ENCODE results near the gene CNGA3.

CNGA3 gene

DNA sequence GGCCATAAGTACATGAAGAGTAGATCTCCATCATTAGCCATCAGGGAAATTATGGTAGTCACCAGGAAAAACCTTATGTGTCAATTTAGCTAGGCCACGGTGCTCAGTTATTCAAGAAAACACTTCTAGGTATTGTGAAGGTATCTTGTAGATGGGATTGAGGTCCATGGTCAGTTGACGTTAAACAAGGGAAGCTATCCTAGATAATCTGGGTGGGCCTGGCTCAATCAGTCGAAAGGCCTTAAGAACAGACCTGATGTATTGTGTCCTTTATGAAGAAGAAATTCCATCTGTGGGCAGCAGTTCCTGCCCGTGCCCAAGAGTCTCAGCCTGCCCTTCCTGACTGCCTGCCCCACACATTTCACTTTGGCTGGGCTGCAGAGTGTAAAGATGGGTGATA, 16.7 kb upstream of the CNGA3 start:
- no peak for DNase-seq

DNA sequence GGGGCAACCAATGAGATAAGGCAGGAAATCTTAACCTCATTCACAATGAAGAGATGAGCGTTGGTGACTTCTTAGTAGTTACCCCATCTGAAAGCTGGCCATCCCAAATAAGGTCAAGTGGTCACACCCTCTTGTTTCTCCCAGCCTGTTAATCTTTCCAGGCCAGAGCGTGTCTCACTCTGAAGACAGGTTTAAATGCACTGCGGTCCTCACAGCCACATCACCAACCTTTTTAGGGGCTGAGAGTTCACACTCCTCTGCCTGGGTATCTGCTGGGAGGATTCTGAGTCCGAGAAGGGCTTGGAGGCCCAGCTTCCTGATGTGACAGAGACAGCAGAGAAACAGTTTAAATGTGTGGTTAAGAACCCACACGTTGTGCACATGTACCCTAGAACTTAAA, 13.3 kb upstream of the CNGA3 start:
- no peak for DNase-seq

DNA sequence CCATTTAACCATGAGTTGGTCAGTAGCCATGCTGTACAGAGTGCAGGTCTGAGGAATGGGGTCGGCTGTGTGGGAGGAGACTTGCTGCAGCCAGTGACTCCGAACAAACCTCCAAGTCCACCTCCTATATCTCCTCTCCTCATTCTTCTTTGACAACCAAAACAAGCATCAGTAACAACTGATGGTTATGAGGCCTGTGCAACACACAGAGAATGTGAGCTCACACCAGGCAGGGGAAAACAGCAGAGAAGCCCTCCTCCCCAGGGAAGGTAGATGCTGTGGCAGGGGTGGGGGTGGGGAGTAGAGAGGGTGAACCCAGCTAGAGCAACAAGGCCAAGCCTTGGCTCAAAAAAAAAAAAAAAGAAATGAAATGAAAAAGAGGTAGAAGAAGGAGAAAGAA, 12.3 kb upstream of the CNGA3 start:
- DNase-seq: peak; percentile 21

DNA sequence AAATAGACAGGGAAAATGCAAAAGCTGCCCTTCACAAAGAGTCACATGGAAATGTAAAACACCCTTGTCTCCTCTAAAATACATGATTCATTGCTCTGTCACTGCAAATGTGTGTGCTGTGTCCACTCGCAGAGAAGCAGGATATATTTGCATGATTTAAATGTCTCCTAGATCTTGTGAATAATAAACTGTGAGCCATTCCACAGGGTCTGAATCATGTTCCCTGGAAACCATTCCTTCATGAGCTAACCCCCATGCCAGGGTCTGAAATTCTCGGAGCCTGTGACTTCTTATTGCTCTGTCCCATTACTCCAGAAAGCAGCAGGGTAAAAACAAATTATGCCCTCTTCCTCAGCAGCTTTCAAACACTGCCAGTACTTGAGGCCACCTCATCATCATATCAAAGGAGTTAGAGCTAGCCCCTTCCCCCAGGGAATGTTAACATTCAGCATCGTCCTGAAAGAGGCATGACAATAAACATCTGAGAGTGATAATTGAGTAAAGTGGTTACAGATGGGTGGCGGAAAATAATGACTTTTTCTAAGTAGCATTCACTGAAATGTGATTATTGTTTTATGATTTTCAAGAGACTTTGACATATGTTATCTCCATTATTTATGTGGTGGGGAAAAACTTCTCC, 11.7 kb upstream of the CNGA3 start:
- DNase-seq: peak; percentile 94

DNA sequence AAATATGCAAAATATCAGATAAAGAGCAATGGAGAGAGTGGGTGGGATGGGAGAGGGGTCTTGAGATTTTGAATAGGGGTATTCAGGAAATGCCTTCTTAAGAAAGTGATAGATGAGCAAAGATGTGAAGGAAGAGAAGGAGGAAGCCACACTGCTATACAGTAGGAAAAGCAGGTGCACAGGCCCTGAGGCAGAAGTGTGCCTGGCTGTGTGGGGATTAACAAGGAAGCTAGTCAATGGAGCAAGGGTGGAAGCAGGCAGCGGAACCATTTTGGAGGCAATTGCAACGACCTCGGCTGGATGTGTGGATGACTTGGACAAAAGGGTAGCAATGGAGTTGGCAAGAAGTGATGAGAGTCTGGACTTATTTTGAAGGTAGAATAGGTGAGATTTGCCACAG, 11.0 kb upstream of the CNGA3 start:
- DNase-seq: peak; percentile 60

DNA sequence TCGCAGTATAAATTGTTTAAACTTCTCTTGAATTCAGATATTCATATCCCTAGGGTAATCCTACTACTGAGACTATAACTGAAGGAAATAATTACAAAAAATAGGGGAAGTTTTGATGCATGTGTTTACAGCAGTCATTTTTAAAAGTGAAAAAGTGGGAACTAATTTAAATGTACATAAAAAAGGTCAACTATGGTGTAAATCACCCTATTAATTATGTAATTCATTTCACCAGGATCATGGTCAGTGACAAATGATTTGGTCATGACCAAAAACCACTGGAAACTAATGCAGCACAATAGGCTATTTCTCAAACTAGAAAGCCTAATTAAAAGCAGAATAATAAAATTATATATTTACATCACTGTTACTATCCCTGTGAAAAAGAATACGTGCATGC, 5.0 kb upstream of the CNGA3 start:
- DNase-seq: no peak

DNA sequence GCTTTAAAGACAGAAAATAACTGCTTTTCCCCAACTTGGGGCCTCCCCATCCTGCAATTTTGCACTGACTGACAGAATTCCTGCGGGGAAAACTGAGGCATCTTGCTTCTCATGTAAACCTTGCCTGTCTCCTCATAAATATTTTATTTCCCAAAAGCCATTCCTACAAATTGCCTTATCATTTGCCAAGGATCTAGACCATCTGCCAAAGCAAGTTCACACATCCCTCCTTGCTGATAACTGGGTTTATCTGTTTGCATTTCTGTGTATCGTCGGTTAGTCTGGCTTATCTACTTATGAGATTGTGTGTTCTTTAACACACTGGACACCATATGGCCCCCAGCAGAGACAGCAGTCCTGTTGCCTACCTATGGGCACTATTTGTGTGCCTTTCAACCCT, 3.0 kb upstream of the CNGA3 start:
- no peak for DNase-seq

DNA sequence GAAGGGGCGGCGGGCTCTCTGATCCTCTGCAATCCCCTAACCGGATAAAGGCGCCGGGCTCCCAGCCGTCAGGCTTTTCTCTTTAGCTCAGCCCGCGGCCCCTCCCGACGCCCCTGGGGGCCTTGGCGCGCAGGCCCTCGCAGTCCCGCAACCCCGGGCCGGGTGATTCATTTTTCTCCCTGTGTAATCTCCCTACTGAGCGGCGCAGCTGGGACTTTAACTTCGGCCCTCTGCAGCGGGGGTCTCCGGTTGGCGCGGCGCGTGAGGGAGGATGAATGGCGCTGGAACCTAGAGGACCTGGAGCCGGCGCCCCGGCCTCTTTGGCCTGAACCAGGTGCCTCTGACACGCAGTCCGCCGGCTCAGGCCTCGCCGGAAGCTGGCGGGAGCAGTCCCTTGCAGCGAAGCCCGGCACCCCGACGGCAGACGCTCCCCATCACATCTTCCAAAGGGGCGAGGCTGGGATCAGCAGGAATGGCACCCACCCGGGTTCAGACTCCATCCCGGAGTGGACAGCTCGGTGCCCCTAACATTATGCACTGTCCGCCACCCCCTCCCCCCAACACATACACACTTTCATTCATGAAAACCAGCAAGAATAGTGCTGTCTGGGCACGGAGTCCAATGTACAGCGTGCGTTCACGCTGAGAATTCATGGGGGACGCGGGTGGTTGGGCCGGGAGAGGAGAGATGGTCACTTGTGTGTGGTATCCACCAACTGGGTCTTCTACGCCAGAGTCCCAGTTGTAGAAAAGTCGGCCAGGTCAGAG, 1.2 kb downstream of the CNGA3 start:
- DNase-seq: peak; percentile 70

DNA sequence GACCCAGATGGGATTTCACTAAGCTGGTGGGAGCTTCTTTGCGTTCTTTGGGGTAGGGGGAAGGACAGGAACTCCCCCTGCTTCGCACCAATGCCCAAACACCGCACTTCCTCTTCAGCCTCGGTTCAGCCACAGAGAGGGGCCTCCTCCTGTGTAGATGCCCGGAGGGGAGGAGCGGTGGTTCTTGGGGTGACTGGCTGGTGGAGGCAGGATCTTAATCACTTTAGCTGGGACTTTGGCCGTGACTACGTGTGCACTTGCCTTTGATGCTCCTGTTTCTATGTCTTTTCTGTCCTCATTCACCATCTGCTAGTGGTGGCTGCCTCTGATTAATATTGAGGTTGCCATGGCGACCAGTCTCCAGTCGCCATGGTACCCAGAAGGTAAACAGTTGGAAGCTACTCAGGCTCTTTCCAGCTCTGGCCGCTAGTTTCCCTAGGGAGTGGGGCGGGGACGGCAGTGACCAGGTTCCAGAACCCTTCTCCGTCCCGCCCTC, 1.9 kb downstream of the CNGA3 start:
- DNase-seq: peak; percentile 93

DNA sequence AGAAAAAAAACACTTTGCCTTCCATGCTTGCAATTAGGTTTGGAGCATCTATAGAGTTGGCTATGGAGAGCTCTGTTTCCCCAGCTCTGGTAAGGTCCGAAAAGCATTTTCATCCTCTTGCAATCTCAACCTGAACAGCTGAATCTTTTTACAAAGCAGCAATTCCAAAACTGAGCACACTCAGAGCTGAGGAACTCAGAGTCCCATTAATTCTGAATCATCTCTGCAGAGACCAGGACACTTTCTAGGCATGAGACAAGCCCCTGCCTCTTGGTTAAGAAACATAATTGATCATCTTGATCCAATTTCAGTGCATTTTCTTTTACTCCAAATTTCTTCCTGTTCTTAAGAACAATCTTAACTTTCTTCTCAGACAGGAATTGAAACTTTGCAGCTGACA, 4.2 kb downstream of the CNGA3 start:
- DNase-seq: no peak

DNA sequence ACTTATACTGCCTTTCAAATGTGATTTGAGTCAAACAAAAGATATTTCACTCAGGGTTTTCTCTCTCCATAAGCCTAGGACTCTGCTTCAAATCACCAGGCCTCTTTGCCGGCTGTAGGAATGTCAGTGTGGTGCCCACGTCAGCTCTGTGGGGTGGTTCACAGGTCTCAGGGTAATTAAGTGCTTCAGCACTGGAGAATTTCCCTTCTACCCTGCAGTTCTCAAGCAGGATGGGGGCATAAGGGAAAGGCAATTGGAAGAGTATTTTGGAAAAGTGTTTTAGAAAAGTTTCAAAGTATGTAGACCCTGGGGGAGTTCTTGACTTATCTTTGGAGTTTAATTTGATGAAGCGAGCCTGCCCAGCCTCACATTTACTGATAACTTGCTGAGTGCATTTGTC, 9.6 kb downstream of the CNGA3 start:
- DNase-seq: no peak

DNA sequence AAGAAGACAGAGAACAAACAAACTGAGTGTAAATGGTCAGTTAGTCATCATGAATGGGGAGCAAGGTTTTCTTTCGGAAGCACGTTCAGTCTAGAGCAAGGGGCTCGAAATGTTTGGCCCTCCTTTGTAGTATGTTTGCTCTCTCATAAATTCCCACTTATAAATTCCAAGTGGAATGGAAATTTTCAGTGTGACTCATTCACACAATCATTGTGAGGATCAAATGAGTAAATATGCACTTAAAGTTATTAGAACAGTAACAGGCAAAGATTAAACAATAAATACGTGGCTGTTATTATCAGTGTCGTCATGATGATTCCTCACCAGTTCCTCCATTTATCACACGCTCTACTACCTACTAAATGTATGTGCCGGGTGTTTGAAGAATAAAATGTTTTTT, 10.5 kb downstream of the CNGA3 start:
- peak; percentile 67 for DNase-seq

DNA sequence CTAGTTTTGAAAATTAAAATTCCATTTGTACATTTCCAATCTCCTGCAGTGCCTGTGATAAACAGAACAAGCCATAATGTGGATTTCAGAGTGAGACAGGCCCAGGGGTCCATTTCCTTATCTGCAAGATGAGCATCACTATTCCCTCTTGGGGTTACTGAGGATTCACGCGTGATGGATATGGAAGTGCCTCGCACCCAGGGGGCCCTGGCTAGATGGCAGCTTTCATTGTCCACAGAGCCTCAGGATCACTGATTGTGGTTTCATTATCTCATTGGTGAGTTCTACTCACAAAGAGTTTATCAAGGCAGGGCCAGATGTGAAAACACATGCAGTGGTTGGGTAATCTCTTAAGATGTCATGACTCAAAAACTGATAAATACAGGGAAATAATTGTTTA, 11.6 kb downstream of the CNGA3 start:
- DNase-seq: no peak

DNA sequence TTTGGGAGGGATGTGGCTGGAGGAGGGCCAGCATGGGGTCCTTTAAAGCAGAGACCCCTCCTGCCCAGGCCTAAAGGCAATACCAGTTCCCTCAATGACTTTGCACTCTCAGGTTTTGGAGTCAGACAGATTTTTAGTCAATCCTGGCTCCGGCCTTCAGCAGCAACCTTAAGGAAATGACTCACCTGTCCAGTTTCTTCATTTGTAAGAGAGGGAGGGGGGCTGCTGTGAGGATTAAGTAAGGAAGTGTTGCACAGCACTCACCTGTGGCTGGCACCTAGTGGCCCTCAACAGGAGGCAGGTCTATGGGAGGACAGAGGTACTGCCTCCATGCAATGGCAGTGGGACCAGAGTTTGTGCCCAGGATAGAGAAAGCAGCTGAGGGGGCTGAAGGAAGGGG, 13.7 kb downstream of the CNGA3 start:
- no peak for DNase-seq

DNA sequence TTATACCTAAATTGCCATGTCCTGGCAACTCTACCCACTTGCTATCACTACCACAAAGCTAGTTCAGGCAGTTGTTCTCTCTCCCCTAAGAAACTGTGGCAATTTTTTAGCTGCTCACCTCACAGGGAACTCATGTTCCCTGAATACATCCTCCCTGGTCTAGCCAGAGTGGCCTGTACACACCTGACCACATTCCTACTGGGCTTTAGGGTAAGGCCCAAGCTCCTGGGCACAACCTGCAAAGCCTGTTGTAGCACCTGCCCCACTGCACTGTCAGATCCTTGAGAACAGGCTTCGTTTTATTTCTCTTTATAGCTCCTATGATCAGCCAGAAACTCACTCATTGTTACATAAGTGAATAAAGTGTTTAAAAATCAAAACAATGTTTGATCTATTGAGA, 21.5 kb downstream of the CNGA3 start:
- DNase-seq: no peak

DNA sequence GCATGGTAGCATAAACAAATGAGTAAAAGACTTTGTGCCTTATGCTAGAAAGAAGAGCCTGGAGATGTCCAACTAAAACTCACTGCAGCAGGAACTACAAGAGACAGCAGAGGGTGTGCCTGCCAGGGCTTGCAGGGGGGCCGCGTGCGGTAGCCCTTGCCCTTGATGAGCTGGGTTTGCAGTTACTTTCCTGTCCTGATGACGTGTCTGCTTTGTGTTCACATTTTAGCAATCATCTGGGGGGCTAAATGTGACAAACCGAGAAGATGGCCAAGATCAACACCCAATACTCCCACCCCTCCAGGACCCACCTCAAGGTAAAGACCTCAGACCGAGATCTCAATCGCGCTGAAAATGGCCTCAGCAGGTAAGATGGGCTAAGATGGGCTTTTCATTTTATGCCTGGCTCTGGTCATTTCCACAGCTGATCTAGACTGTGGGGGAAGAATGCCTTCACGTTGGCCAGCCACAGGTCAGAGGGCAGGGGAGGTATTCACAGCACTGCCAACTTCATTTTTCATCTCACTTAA, 23.5 kb downstream of the CNGA3 start:
- no peak for DNase-seq

DNA sequence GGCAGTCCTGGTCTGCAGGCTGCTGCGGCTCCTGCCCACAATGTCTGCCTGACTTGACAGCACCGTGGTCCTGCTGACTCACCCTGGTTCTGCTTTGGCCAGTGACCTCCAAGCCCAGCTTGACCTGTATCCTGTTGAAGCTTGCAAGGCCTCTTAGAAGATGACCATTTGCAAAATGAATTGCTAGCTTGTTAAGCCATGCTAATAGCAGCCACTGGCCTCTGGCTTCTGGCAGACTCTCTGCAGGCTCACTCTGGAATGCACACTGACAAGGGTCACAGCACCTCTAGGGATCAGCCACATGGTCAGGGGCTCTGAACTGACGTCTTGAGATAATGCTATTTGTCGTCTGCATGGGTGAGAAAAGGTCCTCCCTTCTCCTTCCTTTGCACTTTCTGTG, 25.9 kb downstream of the CNGA3 start:
- DNase-seq: no peak

DNA sequence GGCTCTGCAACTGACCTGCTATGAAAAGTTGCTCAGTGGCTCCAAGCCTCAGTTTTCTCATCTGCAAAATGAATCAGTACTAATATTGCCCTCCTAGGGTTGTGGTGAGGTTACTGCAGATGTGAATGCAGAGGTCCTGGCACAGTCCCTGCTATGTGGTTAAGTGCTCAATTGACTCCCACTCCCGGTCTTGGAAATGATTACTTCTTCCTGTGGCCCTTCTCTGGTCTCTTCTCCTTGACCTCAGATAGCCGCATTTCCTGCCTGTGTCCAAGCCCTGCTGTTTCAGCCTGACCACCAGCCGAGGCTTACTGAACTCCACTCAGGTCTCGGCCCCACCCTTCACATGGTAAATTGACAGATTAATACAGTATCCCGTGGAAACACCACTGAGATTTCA, 26.3 kb downstream of the CNGA3 start:
- DNase-seq: no peak

DNA sequence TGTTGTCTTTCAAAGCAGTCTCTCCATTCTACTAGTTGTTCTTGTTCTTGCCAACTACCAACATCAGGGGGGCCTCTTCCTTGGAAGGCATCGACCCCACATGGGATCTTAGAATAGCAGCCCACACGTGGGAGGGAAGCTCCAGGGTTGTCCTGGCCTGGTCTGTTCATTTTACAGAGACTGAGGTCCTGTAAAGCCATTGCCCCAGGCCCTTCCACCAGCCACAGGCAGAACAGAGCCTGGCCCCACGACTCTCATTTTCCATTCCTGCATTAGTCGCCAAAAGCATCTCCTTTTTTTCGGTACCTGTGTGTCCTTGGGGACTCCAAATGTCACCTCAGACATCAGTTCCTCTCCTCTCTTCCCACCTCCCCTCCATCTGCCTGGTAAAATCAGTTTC, 28.0 kb downstream of the CNGA3 start:
- peak; percentile 31 for DNase-seq

DNA sequence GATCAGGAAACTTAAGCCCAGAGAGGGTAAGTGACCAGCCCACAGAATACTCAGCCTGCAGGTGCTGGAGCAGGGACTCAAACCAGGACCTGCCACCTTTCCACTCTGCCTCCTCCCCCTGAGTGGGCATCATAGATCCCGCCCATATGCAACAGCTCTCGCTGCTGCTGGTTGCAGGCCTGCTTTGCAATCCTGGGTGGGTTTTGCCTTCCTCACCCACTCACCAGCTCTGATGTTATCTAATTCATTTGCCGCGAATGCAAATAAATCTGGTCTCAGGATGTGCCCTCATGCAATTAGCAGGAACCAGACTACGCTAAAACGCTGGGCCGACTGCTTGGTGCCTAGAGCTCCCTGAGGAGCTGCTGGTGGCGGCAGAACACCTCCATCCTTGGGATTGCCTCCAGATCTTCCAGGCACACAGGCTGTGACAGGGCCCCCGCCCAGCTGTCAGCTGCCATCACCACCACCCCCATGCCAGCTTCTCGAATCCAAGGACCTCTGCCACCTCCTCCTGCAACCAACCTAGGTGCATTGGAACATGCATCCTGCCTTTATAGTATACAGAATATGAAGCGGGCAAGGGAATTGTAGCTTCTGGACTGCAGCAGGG, 28.8 kb downstream of the CNGA3 start:
- DNase-seq: no peak

DNA sequence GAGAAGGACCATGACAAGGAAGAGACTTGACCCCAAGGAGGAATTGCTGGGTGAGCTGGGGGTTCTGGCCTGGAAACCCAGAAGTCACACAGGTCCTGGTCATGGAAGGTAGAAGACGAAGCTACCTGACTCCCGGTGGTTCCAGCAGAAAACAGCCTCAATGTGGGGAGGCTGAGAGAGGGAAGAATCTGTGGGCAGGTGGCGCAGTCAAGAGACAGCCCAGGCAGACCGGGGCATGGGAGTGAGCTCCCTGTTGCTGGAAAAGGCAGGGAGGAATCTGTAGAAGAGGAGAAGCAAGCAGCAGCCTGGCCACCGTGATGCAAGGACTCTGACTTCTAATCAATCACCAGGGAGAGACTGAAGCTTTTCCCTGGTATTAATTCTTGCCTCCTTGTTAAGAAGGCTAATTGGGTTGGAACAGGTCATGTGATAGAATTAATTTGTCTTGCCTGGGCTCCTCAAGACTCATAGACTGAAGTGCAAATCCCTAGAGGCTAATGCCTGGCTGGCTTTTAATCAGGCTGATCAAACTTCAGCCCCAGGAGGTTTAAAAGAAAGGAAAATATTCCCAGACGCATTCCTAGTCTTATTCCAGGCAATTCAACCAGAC, 30.1 kb downstream of the CNGA3 start:
- DNase-seq: no peak

DNA sequence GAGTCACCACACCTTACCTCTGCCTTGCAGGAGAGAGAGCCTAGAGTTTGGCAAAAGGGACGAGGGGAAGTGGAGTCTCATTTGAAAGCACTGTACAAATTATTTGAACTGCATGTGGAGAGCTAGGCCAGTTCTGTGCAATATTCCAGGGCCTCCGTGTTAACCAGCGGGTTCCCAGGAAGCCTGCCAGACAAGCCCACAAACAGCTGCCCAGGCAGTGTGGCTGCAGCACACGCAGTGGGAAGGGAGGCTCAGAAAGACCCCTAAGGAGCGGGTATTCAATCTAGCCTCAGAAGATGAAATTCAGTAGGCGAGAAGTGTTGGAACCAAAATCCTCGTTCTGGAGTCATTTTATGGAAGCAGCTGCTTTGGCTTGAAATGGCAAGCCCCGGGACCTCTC, 30.7 kb downstream of the CNGA3 start:
- DNase-seq: no peak

DNA sequence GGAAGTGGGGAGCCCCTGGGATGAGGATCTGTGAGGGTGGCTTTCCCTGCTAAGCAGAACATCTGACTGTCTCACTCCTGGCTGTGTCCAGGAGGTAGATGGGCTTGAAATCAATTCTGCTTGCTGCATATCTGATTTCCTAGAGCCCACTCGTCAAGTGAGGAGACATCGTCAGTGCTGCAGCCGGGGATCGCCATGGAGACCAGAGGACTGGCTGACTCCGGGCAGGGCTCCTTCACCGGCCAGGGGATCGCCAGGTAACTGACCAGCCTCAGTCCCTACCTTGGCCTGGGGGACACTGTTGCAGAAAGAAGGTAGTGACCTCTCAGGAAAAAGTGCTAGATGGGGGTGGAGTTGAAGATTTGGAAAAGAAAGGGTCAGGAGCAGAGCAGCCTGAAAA, 31.3 kb downstream of the CNGA3 start:
- DNase-seq: no peak

DNA sequence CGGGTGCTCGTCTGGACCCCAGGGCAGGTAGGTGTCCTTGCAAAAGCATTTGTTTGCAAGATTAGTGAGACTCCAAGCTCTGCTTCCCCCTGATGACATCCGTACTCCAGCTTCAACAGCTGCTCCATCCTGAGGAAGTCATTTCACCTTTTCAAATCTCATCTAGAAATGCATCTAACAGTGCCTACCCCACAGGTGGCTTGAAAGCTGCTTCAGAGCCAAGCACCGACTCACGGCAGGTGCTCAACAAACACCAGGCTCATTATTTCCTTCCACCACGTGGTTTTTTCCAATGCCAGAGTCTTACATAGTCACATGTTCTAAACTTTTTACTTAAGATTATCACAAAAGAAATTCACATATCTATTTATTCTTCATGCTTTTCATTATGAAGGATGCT, 31.9 kb downstream of the CNGA3 start:
- peak; percentile 50 for DNase-seq
